Neuronal stem cell (in vitro differentiated cells): Measurements from ENCODE around the gene PWWP2B.
A peak's percentile ranks its signal among the peaks of the same experiment; 100 is the strongest.

Experiments used
- DNase-seq: peaks from one replicate; pipeline ENCODE4 v3.0.0-alpha.2; 2013; ENCODE audit warnings: low spot score
- H2AFZ ChIP-seq: one replicate; pipeline ENCODE4 v1.6.1; 2013; ENCODE audit warnings: mild to moderate bottlenecking, low read length, inconsistent platforms
- H2AK5ac ChIP-seq: 2 replicates; pipeline ENCODE4 v1.6.1; 2013; ENCODE audit warnings: low read depth, mild to moderate bottlenecking, inconsistent platforms, low read length, moderate library complexity, mixed read lengths
- H2BK120ac ChIP-seq: 2 replicates; pipeline ENCODE4 v1.6.1; 2013; ENCODE audit warnings: low read depth, mild to moderate bottlenecking, inconsistent platforms, low read length, moderate library complexity, mixed read lengths
- H2BK12ac ChIP-seq: one replicate; pipeline ENCODE4 v1.6.1; 2013; ENCODE audit warnings: low read length, inconsistent platforms
- H2BK15ac ChIP-seq: 2 replicates; pipeline ENCODE4 v1.6.1; 2013; ENCODE audit warnings: mild to moderate bottlenecking, low read length, inconsistent platforms, mixed read lengths
- H2BK5ac ChIP-seq: one replicate; pipeline ENCODE4 v1.6.1; 2013; ENCODE audit warnings: inconsistent platforms, mild to moderate bottlenecking, low read length, moderate library complexity
- H3K14ac ChIP-seq: one replicate; pipeline ENCODE4 v1.6.1; 2013; ENCODE audit warnings: low read length, inconsistent platforms
- H3K18ac ChIP-seq: 2 replicates; pipeline ENCODE4 v1.6.1; 2013; ENCODE audit warnings: low read length, inconsistent platforms
- H3K23ac ChIP-seq: 2 replicates; pipeline ENCODE4 v1.6.1; 2013; ENCODE audit warnings: low read depth, mild to moderate bottlenecking, mixed read lengths, low read length, inconsistent platforms; ENCODE audit not compliant: poor library complexity
- H3K27ac ChIP-seq: replicated peaks from 3 replicates; pipeline ENCODE4 v1.5.1; 2013; ENCODE audit warnings: low read length, inconsistent platforms
- H3K27me3 ChIP-seq, 3 experiments: 2 replicates each; pipeline ENCODE4 v1.6.1; 2013; ENCODE audit warnings: low read length in 3 of 3, mild to moderate bottlenecking in 2 of 3, inconsistent platforms in 1 of 3, low read depth in 1 of 3, mixed read lengths in 1 of 3, moderate library complexity in 1 of 3; ENCODE audit not compliant: control insufficient read depth in 3 of 3, insufficient read depth in 3 of 3
- H3K36me3 ChIP-seq, 2 donors: replicated peaks in 1 of 2; 2 replicates each; pipeline ENCODE4 v1.6.1; 2013; ENCODE audit warnings: low read length in 2 of 2; ENCODE audit not compliant: control insufficient read depth in 2 of 2, insufficient read depth in 2 of 2
- H3K4ac ChIP-seq: 2 replicates; pipeline ENCODE4 v1.6.1; 2013; ENCODE audit warnings: inconsistent platforms, mild to moderate bottlenecking, low read length, moderate library complexity
- H3K4me1 ChIP-seq, 2 donors: 1 replicate in 1 of 2; 2 replicates in 1 of 2; pipeline ENCODE4 v1.6.1; 2013; ENCODE audit warnings: low read length in 2 of 2, low read depth in 1 of 2; ENCODE audit not compliant: control insufficient read depth in 2 of 2, insufficient read depth in 1 of 2
- H3K4me2 ChIP-seq: one replicate; pipeline ENCODE4 v1.6.1; 2013; ENCODE audit warnings: mild to moderate bottlenecking, low read length, inconsistent platforms; ENCODE audit not compliant: insufficient read depth, poor library complexity, severe bottlenecking
- H3K4me3 ChIP-seq, 2 donors: 2 replicates each; pipeline ENCODE4 v1.5.1; 2013; ENCODE audit warnings: low read length in 2 of 2, mild to moderate bottlenecking in 2 of 2, inconsistent platforms in 1 of 2, moderate library complexity in 1 of 2
- H3K79me1 ChIP-seq: one replicate; pipeline ENCODE4 v1.6.1; 2013; ENCODE audit warnings: low read depth, mild to moderate bottlenecking, inconsistent platforms, low read length, moderate library complexity
- H3K9ac ChIP-seq: one replicate; pipeline ENCODE4 v1.6.1; 2013; ENCODE audit warnings: mild to moderate bottlenecking, low read depth, low read length, inconsistent platforms; ENCODE audit not compliant: poor library complexity
- H3K9me3 ChIP-seq, 2 donors: replicated peaks in 1 of 2; 2 replicates each; pipeline versions ENCODE3 to v1.6.1; 2013; ENCODE audit warnings: low read length in 2 of 2, mild to moderate bottlenecking in 2 of 2, inconsistent platforms in 1 of 2, low read depth in 1 of 2, mixed read lengths in 1 of 2, moderate library complexity in 1 of 2; ENCODE audit not compliant: control insufficient read depth in 2 of 2, insufficient read depth in 1 of 2
- H4K8ac ChIP-seq: one replicate; pipeline ENCODE4 v1.6.1; 2013; ENCODE audit warnings: low read depth, mild to moderate bottlenecking, inconsistent platforms, low read length, moderate library complexity
- H4K91ac ChIP-seq: one replicate; pipeline ENCODE4 v1.6.1; 2013; ENCODE audit warnings: low read length, low read depth, mild to moderate bottlenecking, inconsistent platforms; ENCODE audit not compliant: poor library complexity
- WGBS, 2 donors: extraction: QIAGEN DNeasy Blood & Tissue Kit; methylation state at CpG; one replicate each; pipeline ENCODE4 v1.1.7; 2013; ENCODE audit warnings: missing lambda C conversion rate in 2 of 2, mixed read lengths in 1 of 2; ENCODE audit not compliant: insufficient read length in 2 of 2, insufficient replicate concordance in 1 of 2; ENCODE audit errors: extremely low coverage in 2 of 2; 5-methylcytosine and 5-hydroxymethylcytosine counted together

Gene PWWP2B

GRCh38 chr10:132451506-132452215 lies 54.7 kb downstream of the PWWP2B start:
- Histone ChIP-seq H2BK120ac (peak overlapping the region; percentile 18), H3K4me1 (peaks cover 18 to 22% of the 10 kb centered on the region in 2 donors), H3K9ac (no peak overlapping the region), H4K91ac (no peak overlapping the region), H3K9me3 (no peaks in the 10 kb centered on the region), H3K36me3 (no peaks in the 10 kb centered on the region), H3K4ac (peak overlapping the region; percentile 53), H4K8ac (no peak overlapping the region), H2BK15ac (peak overlapping the region; percentile 98), H3K27ac (no peak overlapping the region), H3K14ac (no peak overlapping the region), H3K4me2 (no peak overlapping the region), H2BK5ac (no peak overlapping the region), H3K79me1 (peaks cover 2% of the 10 kb centered on the region), H3K4me3 (no peak overlapping the region), H2BK12ac (no peak overlapping the region), H3K27me3 (peaks cover 0 to 19% (median 0%) of the 10 kb centered on the region in 3 experiments), H3K23ac (peak overlapping the region; percentile 89), H2AFZ (no peak overlapping the region), H2AK5ac (peak overlapping the region; percentile 96), H3K18ac (peak overlapping the region; percentile 83)
- no CpG with 5 or more reads among the region's 18 CpGs for WGBS, 2 donors
- DNase-seq, result no peak

- Histone ChIP-seq H3K4ac (peak overlapping the region; percentile 53), H2AFZ (peak overlapping the region; percentile 80), H2BK5ac (no peak overlapping the region), H2BK120ac (peak overlapping the region; percentile 18), H2BK12ac (peak overlapping the region; percentile 94), H3K9ac (no peak overlapping the region), H4K91ac (no peak overlapping the region), H3K4me3 (no peak overlapping the region), H3K27me3 (peaks cover 0 to 24% (median 0%) of the 10 kb centered on the region in 3 experiments), H3K36me3 (no peaks in the 10 kb centered on the region), H3K27ac (no peak overlapping the region), H2BK15ac (peak overlapping the region; percentile 98), H3K9me3 (no peaks in the 10 kb centered on the region), H3K18ac (peak overlapping the region; percentile 96), H2AK5ac (peak overlapping the region; percentile 96), H3K4me2 (no peak overlapping the region), H3K79me1 (peaks cover 2% of the 10 kb centered on the region), H3K4me1 (peaks cover 15 to 17% of the 10 kb centered on the region in 2 donors), H3K23ac (peak overlapping the region; percentile 89), H3K14ac (no peak overlapping the region), H4K8ac (no peak overlapping the region)
- DNase-seq, result no peak
- no CpG with 5 or more reads among the region's 14 CpGs for WGBS, 2 donors
Measured at GRCh38 chr10:132452216-132452650, 55.2 kb downstream of the PWWP2B start.

GRCh38 chr10:132452651-132453469 lies 55.9 kb downstream of the PWWP2B start:
- Histone ChIP-seq H3K9ac (peak overlapping the region; percentile 60), H3K18ac (peak overlapping the region; percentile 96), H3K14ac (no peak overlapping the region), H2BK15ac (peak overlapping the region; percentile 98), H4K91ac (no peak overlapping the region), H2BK5ac (peak overlapping the region; percentile 35), H2BK120ac (no peak overlapping the region), H3K4me2 (peak overlapping the region; percentile 54), H3K79me1 (peaks cover 2% of the 10 kb centered on the region), H3K36me3 (no peaks in the 10 kb centered on the region), H3K27me3 (peaks cover 0 to 27% (median 1%) of the 10 kb centered on the region in 3 experiments), H3K27ac (no peak overlapping the region), H2AFZ (peak overlapping the region; percentile 80), H3K4me3 (peak overlapping the region in 1 of 2 donors; percentile 28), H3K4ac (peak overlapping the region; percentile 53), H2AK5ac (peak overlapping the region; percentile 96), H3K23ac (no peak overlapping the region), H3K9me3 (no peaks in the 10 kb centered on the region), H3K4me1 (peaks cover 9 to 11% of the 10 kb centered on the region in 2 donors), H2BK12ac (peak overlapping the region; percentile 94), H4K8ac (peak overlapping the region; percentile 43)
- DNase-seq, result peak; percentile 68
- no CpG with 5 or more reads among the region's 45 CpGs for WGBS, 2 donors

GRCh38 chr10:132453470-132453861 lies 56.5 kb downstream of the PWWP2B start:
- H2AFZ ChIP-seq, result peak overlapping the region; percentile 80
- peaks cover 0 to 31% (median 1%) of the 10 kb centered on the region in 3 experiments for H3K27me3 ChIP-seq
- no peak overlapping the region for H3K4me3 ChIP-seq
- peak overlapping the region; percentile 56 for H4K91ac ChIP-seq
- no peak overlapping the region for H4K8ac ChIP-seq
- H3K23ac ChIP-seq, result peak overlapping the region; percentile 16
- H3K4ac ChIP-seq, result peak overlapping the region; percentile 37
- peak overlapping the region; percentile 54 for H3K4me2 ChIP-seq
- no peak overlapping the region for H3K27ac ChIP-seq
- H3K9ac ChIP-seq, result no peak overlapping the region
- H3K36me3 ChIP-seq, result no peaks in the 10 kb centered on the region
- no peak overlapping the region for H3K14ac ChIP-seq
- peak overlapping the region; percentile 87 for H2BK15ac ChIP-seq
- no peak overlapping the region for H2BK120ac ChIP-seq
- no peaks in the 10 kb centered on the region for H3K9me3 ChIP-seq
- peak overlapping the region; percentile 35 for H2BK5ac ChIP-seq
- peak overlapping the region; percentile 47 for H2AK5ac ChIP-seq
- DNase-seq, result no peak
- peaks cover 6 to 7% of the 10 kb centered on the region in 2 donors for H3K4me1 ChIP-seq
- WGBS, 2 donors, result no CpG with 5 or more reads among the region's 15 CpGs
- H3K79me1 ChIP-seq, result peaks cover 2% of the 10 kb centered on the region
- H3K18ac ChIP-seq, result peak overlapping the region; percentile 71
- no peak overlapping the region for H2BK12ac ChIP-seq
